GM15510 (cell line): ENCODE data around the gene LRCH4.
A peak's percentile ranks its signal among the peaks of the same experiment; 100 is the strongest.

ENCODE experiments used
- POLR2A ChIP-seq: IDR thresholded peaks from 3 replicates; pipeline ENCODE4 v1.6.1; 2011; ENCODE audit warnings: borderline replicate concordance; ENCODE audit not compliant: insufficient read length; ENCODE audit errors: extremely low read depth

The LRCH4 gene

GRCh38 chr7:100577507-100577906, 8.4 kb downstream of the LRCH4 start:
- TF ChIP-seq POLR2A, result no peak

- no peak for TF ChIP-seq POLR2A
These were observed 8.8 kb downstream of the LRCH4 start for GRCh38 chr7:100577103-100577502.

GRCh38 chr7:100576384-100576993, 9.4 kb downstream of the LRCH4 start:
- TF ChIP-seq POLR2A, result no peak

GRCh38 chr7:100575746-100576383, 10.1 kb downstream of the LRCH4 start:
- no peak for TF ChIP-seq POLR2A

- no peak for TF ChIP-seq POLR2A
These were observed 10.7 kb downstream of the LRCH4 start for GRCh38 chr7:100575206-100575631.

GRCh38 chr7:100574362-100575205, 11.3 kb downstream of the LRCH4 start:
- no peak for TF ChIP-seq POLR2A

GRCh38 chr7:100573691-100574361, 12.1 kb downstream of the LRCH4 start, which contains the start of gene SAP25:
Gene SAP25 (minus strand): TSS chr7:100573900. CDS start chr7:100573742, 158 bp downstream.
- TF ChIP-seq POLR2A, result no peak

- no peak for TF ChIP-seq POLR2A
These were observed 12.8 kb downstream of the LRCH4 start for GRCh38 chr7:100572949-100573675.

GRCh38 chr7:100572281-100572948, 13.5 kb downstream of the LRCH4 start:
- TF ChIP-seq POLR2A, result no peak

- no peak for TF ChIP-seq POLR2A
These were observed 14.2 kb downstream of the LRCH4 start for GRCh38 chr7:100571829-100572116.

GRCh38 chr7:100570954-100571828, 14.7 kb downstream of the LRCH4 start:
- no peak for TF ChIP-seq POLR2A

GRCh38 chr7:100568896-100569844, 16.8 kb downstream of the LRCH4 start:
- no peak for TF ChIP-seq POLR2A

- peak; percentile 25 for TF ChIP-seq POLR2A
These were observed 17.6 kb downstream of the LRCH4 start for GRCh38 chr7:100568176-100568895.
